ENCODE results near the gene IFIH1.

Gene IFIH1

GRCh38 chr2:162219426-162219825, 99.1 kb downstream of the IFIH1 start:
- Histone ChIP-seq H3K27ac (replicated peaks) (no peak overlapping the region), H3K4me3 (replicated peaks; ENCODE audit: insufficient read depth, low read length) (no peak overlapping the region), H3K27me3 (ENCODE audit: insufficient read depth, poor library complexity, severe bottlenecking) (no peaks in the 10 kb centered on the region)
- DNase-seq (ENCODE audit: low read depth in 1 of 2, low spot score in 1 of 2): no peak
- no peak for TF ChIP-seq GABPA (IDR thresholded peaks at IDR 0.05; ENCODE audit: low read depth)
- no peak for TF ChIP-seq REST (IDR thresholded peaks at IDR 0.05; ENCODE audit: insufficient replicate concordance, low read depth)
- no peak for TF ChIP-seq SPI1 (IDR thresholded peaks at IDR 0.05; ENCODE audit: borderline replicate concordance, low read depth)
- no peak for TF ChIP-seq POLR2AphosphoS5 (IDR thresholded peaks at IDR 0.05; ENCODE audit: low read depth)
- no peak for TF ChIP-seq CTCF (IDR thresholded peaks at IDR 0.05; ENCODE audit: insufficient read depth, low read length)

- DNase-seq (ENCODE audit: low read depth in 1 of 2, low spot score in 1 of 2): no peak
- TF ChIP-seq SPI1 (IDR thresholded peaks at IDR 0.05; ENCODE audit: borderline replicate concordance, low read depth): no peak
- TF ChIP-seq POLR2AphosphoS5 (IDR thresholded peaks at IDR 0.05; ENCODE audit: low read depth): no peak
- no peak for TF ChIP-seq REST (IDR thresholded peaks at IDR 0.05; ENCODE audit: insufficient replicate concordance, low read depth)
- TF ChIP-seq GABPA (IDR thresholded peaks at IDR 0.05; ENCODE audit: low read depth): no peak
- no peak for TF ChIP-seq CTCF (IDR thresholded peaks at IDR 0.05; ENCODE audit: insufficient read depth, low read length)
These were observed 100.9 kb downstream of the IFIH1 start for GRCh38 chr2:162217598-162217997.

More at GRCh38 chr2:162217598-162217997, 100.9 kb downstream of the IFIH1 start:
- H3K27me3 ChIP-seq (ENCODE audit: insufficient read depth, poor library complexity, severe bottlenecking): no peaks in the 10 kb centered on the region
- no peak overlapping the region for H3K27ac ChIP-seq (replicated peaks)
- H3K4me3 ChIP-seq (replicated peaks; ENCODE audit: insufficient read depth, low read length): no peak overlapping the region

Data from HL-60 (cell line).